Thoracic aorta (tissue), 2 donors: ENCODE results near the gene F7. TPM values are rescaled to one million over a fixed set of nuclear protein-coding genes. Genes with fewer than 3 reads are reported as not detected.
A peak's percentile ranks its signal among the peaks of the same experiment; 100 is the strongest.

Experiments
- ATAC-seq: fragments of 150-250 bp; one replicate; pipeline ENCODE4 v1.8.0; 2017; ENCODE audit warnings: low read depth; ENCODE audit not compliant: insufficient number of reproducible peaks, low FRiP score
- DNase-seq: peaks from one replicate; pipeline ENCODE4 v3.0.0-alpha.2; 2020; ENCODE audit warnings: low spot score
- H3K27ac ChIP-seq, 2 donors: fragments of 200-600 bp; sonication (generic); 1 replicate in 1 of 2; 2 replicates in 1 of 2; pipeline ENCODE4 v1.5.1; 2016; ENCODE audit warnings: mild to moderate bottlenecking in 2 of 2, moderate library complexity in 2 of 2
- H3K27me3 ChIP-seq: fragments of 200-600 bp; sonication (generic); replicated peaks from 2 replicates; pipeline ENCODE4 v1.6.0; 2016; ENCODE audit warnings: mild to moderate bottlenecking; ENCODE audit not compliant: insufficient read depth
- H3K36me3 ChIP-seq: fragments of 200-600 bp; sonication (generic); one replicate; pipeline ENCODE4 v1.5.1; 2016
- H3K4me1 ChIP-seq, 2 donors: fragments of 200-600 bp; sonication (generic); 1 replicate in 1 of 2; 2 replicates in 1 of 2; pipeline versions ENCODE4 v1.5.1 to v1.6.0; 2016; ENCODE audit warnings: low read depth in 2 of 2, mild to moderate bottlenecking in 1 of 2; ENCODE audit not compliant: control insufficient read depth in 1 of 2
- H3K4me3 ChIP-seq: fragments of 200-600 bp; sonication (generic); 2 replicates; pipeline ENCODE4 v1.5.1; 2016; ENCODE audit warnings: mild to moderate bottlenecking
- H3K9me3 ChIP-seq: fragments of 200-600 bp; sonication (generic); 2 replicates; pipeline ENCODE4 v1.5.1; 2016
- CTCF ChIP-seq: fragments of 200-600 bp; sonication (generic); IDR thresholded peaks from one replicate; pipeline ENCODE4 v1.5.1; 2019; ENCODE audit warnings: antibody characterized with exemption
- total RNA-seq, 2 donors: library from RNA; depleted of rRNA; stranded (reverse); fragments of >200 nt; gene quantifications; one replicate each; pipeline versions ENCODE4 v1.1.0 to v1.2.3, GENCODE V29; 2016

The F7 gene
- total RNA-seq, 2 donors from 2014 or later = not detected

DNA sequence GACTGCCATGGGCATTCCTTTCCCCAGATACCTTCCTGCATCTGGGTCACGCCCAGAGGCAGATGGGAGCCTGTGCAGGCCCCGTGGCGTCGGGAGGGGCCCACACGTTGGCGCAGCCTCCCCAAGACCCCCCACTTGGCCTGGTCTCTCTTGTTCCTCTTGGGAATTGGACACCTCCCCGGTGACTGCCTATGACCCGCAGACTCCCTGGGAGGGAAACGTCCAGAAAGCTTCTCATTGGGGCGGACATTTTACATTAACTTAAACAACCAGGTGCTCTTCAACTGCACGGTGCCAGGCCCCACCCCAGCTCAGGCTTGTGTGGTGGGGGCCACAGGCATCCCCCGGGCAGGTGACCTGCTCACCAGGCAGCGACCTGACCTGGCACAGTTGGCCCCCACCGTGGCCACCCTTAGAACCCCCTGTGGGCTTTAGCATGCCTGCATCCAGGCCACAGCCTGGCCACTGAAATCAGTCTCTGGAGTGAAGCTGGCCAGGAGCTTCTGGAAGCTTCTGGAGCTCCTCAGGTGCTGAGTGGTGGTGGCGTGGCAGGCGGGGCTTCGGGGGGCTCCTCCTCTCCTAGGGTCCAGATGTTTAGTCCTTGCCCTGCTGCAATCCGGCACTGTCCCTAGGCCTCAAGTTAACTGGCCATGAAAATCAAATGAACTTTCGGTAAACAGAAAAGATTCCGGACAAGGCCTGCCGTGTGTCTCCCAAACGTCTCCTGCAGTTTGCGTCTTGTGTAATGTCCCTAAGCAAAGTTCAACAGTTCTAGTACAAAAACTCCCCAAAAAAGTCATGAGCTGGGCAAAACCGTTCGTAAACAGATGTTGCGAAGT is 44.3 kb downstream of the F7 start:
- H3K9me3 ChIP-seq = no peaks in the 10 kb centered on the region
- no peak overlapping the region for H3K27ac ChIP-seq
- ATAC-seq (no peak), DNase-seq (no peak)
- H3K4me3 ChIP-seq = no peak overlapping the region
- TF ChIP-seq CTCF = no peak
- peaks cover 7 to 17% of the 10 kb centered on the region in 2 donors for H3K4me1 ChIP-seq
- H3K36me3 ChIP-seq = no peaks in the 10 kb centered on the region
- H3K27me3 ChIP-seq = no peaks in the 10 kb centered on the region

GRCh38 chr13:113150550-113151365 is 45.2 kb downstream of the F7 start:
- DNase-seq = no peak
- Histone ChIP-seq H3K27me3 (no peaks in the 10 kb centered on the region), H3K27ac (no peak overlapping the region), H3K4me3 (no peak overlapping the region), H3K4me1 (peaks cover 7 to 17% of the 10 kb centered on the region in 2 donors), H3K36me3 (no peaks in the 10 kb centered on the region), H3K9me3 (no peaks in the 10 kb centered on the region)
- TF ChIP-seq CTCF = no peak
- ATAC-seq = no peak

DNA sequence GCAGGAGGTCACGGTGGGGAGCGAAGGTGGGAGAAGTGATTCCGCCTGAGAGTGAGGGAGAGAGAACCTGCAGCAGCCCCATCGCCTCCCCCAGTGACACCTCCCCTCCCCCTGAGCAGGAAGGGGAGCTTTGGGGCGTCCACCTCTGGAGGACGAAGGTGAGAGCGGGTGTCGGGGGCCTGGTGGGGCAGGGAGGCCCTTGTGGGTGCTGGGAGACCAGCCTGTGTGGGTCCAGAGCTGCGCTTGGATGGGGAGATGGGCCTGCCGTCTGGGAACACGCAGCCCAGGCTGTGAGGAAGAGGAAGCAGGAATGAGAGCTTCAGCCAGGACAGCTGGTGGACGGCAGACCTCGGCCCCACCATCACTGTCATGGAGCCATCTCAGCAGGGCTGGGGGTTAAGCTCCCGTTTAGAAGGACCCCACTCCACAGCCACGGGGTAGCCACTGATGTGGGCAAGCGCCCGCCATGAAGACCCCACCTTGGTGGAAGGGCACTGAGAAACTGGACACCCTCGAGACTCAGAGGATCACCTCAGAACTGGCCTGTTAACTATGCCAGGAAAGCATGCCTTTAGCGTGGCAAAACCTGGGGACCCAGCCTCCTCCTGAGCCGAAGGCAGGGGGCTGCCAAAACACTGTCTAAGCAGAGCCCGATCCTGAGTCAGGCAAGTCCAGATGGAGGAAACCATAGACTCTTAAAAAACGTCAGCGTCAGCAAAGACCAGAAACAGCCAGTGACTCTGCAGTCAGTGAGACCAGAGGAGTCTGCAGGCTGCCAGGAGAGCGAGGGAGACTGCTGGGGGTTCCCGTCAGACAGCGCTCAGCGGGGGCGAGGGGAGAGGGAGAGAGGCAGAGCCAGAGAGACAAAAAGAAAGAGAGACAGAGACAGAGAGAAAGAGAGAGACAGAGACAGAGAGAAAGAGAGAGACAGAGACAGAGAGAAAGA is 46.4 kb downstream of the F7 start:
- no peak for TF ChIP-seq CTCF
- ATAC-seq (no peak), DNase-seq (no peak)
- peak overlapping the region; percentile 72 for H3K4me3 ChIP-seq
- peaks cover 7 to 17% of the 10 kb centered on the region in 2 donors for H3K4me1 ChIP-seq
- H3K27me3 ChIP-seq = no peaks in the 10 kb centered on the region
- H3K36me3 ChIP-seq = no peaks in the 10 kb centered on the region
- H3K27ac ChIP-seq = no peak overlapping the region
- H3K9me3 ChIP-seq = no peaks in the 10 kb centered on the region

GRCh38 chr13:113152691-113152983 is 47.0 kb downstream of the F7 start:
- Histone ChIP-seq H3K4me1 (peaks cover 7 to 17% of the 10 kb centered on the region in 2 donors), H3K27ac (no peak overlapping the region), H3K4me3 (peak overlapping the region; percentile 72), H3K36me3 (no peaks in the 10 kb centered on the region), H3K9me3 (no peaks in the 10 kb centered on the region), H3K27me3 (no peaks in the 10 kb centered on the region)
- DNase-seq = no peak
- ATAC-seq = no peak
- no peak for TF ChIP-seq CTCF
